GM19193 (cell line): ENCODE results near the gene SOX13.

ENCODE experiments used
- POLR2A ChIP-seq: IDR thresholded peaks from 4 replicates; pipeline ENCODE4 v1.6.1; 2011; ENCODE audit not compliant: insufficient read depth, insufficient read length; ENCODE audit errors: extremely low read depth

The SOX13 gene

DNA sequence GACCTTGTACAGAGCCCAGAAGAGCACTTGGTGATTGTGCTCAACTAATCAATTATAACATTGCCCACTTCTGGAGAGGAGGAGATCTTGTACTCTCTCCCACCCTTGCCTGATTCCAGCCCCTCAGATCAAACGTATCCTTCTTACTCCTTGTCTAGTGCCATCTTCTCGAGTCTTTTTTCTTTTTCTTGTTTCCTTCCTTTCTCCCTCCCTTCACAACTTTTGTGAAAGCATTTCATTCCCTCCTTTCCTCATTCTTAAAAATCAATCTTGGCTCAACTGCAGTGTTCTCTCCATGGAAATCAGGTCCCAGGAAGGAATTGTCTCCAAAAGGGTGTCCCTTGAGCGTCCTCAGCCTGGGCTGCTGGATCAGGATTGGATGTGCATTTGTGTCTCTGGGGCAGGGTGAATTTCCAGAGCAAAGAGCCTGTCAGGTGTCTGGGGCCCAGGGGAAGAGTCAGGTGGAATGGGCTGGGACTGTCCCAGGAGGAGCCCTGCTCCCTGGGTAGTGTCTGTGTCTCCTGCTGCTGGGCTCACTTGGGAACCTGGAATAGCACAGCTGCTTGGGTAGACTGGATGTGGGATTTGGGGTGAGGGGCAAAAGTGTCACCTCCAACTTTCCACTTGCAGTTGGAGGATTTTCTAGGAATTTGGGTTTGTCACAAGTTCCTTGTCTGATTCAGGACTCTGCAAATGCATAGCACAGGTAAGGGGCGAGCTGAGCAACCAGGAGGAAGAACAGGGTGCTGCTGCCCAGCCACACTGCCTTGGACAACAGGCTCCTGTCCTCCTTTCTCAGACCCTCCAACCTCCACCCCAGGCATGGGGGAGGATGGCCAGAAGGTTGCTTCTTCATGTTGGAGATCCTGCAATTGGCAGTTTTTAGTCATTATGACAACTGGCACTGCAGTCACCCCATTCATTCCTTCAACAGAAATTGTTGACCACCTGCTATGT lies 3.3 kb downstream of the SOX13 start:
- no peak for TF ChIP-seq POLR2A

DNA sequence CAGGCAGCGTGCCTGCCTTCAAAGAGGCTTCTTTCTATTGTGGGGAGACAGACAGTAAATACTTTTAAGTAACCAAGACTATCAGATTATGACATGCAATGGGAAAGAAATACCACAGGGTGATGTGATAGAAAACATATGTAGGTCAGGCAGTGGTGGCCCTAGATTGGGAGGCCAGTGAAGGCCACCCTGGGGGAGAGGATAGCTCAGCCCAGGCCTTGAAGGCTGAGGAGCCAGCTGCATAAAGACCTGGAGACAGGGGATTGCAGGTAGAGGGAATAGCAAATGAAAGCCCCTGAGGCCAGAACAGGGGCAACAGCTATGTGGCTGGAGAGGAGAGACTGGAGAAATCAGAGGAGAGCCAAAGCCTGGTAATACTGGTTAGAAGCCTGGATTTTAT lies 4.0 kb downstream of the SOX13 start:
- TF ChIP-seq POLR2A: no peak

DNA sequence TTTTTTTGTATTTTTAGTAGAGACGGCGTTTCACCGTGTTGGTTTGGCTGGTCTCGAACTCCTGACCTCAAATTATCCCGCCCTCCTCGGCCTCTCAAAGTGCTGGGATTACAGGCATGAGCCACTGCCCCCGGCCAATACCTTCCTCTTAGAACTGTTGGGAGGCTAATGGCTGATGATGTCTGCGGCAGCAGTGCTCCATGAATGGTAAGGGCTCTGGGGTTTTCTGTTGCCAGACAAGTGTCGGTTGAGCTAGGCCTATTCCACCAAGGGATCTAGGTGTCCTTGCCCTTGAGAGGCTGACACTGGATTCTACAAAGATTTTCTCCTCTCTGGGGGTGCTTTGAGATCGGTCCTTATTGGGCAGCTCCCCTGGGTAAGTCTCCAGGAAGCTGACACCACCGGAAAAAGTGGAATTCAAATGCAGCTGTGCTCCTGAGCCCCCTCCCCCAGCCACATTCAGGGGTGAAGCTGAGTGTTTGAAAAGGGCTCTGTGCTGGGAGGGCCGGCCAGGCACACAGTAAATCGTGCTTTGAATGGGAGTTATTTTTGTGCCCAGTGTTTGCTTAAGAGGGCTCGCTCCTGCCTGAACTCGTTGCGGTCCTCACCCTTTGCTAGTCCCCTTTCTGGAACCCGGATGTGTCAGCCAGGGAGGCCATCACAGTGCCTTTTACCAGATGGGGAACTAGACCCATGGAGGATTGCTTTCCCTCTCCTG lies 5.2 kb downstream of the SOX13 start:
- no peak for TF ChIP-seq POLR2A

DNA sequence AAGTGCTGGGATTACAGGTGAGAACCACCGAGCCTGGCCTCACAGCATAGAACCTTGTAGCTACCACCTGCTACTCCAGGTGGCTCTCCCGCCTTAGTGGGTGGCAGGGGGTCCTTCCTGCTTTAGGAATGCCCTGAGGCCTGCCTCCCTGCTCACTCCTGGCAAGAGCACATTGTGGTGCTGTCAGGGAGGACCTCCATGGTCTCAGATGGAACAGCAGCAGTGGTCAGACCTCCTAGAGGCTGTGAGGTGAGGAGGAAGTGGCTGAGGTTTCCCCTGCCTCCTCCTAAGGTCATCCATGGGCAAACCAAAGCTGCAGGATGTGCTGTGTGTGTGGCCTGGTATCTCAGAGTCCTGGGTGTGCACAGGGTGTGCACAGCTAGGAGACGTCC lies 6.7 kb downstream of the SOX13 start:
- no peak for TF ChIP-seq POLR2A

DNA sequence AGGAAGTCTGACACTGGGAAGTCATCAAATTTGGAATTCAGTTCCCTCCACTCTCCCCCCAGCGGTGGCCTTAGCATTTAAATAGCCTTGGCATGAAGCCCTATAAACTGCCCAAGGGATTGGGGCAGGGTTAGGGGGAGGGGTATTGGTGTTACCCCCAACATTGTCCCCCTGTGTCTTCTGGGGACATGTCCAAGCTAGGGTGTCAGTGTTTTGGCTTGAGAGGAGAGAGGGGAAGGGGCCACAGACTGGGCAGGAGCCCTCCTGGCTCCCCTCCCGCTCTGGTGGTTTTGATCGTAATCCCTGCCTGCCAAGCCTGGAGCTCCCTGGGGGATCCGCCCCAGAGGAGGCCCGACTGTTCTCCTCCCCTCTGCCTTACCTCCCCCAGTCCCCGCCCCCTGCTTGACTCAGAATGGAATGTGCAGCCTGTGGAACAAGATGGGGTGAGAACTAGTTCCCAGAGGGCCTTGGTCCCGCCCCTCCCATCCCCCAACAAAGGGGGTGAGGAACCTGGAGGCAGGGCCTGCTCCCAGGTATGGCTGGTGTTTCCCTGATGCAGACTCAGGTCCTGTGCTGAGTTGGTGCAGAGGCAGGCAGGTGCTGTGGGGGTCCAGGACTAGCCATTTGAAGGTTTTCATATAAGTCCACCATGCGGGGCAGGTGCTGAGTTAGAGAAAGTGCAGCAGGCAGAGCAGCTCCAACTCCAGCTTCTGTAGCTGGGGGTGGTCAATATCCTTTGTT lies 7.4 kb downstream of the SOX13 start:
- TF ChIP-seq POLR2A: no peak

DNA sequence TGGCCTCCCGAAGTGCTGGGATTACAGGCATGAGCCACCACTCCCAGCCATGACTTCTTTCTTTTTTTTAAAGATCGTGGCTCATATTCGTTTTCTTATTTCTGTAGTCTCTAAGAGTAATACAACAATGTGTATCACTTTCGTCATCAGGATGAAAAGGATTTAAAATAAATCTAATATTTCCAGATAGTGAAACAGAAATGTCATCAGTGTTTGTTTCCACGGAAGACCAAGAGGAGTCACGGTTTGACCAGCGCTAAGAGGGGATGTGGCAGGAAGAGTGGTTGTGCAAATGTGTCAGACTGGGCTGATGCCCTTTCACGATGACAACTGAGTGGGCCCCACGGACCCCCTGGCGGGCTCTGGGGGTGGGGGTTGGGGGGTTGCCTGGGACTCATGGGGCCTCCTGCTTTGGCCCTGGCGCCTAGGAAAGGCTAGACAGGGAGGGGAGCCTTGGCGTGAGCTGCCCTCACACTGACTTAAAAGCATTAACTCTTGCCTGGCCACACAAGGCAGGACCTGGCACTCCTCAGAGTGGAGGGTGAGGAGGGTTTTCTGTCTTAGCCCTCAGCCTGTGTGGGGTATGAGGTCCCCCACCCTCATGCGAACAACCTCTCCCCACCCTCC lies 8.4 kb downstream of the SOX13 start:
- TF ChIP-seq POLR2A: no peak

DNA sequence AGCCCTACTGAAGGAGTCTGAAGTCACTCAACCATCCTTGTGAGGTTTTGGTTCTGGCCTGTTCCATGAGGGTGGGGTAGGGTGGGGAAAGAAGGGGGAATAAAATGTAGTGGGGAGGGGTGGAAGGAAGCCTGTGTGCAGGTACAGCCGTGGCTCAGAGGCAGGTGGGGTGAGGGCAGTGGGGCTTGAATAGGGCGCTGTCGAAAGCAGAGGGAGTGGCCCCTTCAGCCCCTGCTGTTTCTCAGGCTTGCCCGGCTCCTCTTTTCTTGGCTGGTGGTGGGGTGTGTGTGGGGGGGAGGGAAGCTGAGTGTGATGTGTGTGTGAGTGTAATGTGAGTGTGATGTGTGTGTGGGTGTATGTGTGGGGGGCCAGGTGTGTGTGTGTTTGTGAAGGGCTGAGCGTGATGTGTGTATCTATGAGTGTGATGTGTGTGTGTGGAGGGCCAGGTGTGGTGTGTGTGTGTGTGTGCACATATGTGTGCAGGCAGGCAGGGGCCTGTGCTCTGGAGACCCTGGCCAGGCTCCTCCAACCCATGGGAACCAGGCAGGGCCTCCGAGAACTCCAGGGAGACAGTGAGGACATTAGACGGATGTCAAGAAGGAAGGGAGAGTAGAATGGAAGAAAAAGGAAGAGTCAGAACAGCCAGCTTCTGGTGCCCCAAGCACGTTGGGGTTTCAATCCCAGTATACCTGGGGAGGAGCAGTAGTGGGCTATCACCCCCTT lies 9.0 kb downstream of the SOX13 start:
- no peak for TF ChIP-seq POLR2A

DNA sequence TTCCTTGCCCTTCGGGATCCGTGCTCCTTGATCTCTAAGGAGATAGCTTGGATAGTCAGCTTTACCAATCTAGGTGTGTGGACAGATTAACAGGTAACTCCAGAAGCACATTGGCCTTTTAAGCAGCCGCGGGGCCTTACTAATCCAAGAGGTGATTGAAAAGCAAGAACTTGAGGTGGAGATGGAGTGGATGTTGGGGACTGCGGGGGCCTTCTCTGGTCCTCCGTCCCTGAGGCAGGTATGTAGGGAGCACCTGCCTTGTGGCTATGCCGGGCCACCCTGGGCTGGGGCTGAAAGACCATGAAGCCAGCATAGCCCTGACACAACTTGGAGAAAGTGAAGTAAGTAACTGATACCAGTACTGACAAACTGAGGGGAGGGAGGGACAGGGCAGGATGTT lies 10.6 kb downstream of the SOX13 start:
- no peak for TF ChIP-seq POLR2A

DNA sequence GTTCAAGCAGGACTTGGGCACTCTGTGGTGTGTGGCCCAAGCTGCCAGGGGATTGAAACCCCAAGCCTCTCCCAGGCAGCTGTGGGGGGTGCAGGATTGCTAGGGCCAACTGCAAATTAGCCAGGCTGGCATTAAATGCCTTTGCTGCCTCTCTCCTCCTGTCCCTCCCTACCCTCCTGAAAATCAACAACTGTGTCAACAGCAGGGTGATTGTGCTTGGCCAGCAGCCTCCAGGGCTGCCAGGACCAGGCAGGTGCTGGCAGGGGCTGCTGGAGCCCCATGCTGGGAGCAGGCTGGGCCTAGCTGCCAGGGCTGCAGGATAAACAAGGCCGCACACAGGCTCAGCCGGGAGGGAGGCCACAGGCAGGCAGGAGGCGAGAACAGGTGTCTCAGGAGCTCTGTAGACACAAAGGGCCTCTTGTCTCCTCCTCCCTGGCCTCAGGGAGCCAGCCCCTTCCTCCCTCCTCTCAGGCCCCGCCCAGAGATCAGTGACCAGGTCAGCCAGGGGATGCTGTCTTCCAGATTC lies 11.4 kb downstream of the SOX13 start:
- TF ChIP-seq POLR2A: no peak

DNA sequence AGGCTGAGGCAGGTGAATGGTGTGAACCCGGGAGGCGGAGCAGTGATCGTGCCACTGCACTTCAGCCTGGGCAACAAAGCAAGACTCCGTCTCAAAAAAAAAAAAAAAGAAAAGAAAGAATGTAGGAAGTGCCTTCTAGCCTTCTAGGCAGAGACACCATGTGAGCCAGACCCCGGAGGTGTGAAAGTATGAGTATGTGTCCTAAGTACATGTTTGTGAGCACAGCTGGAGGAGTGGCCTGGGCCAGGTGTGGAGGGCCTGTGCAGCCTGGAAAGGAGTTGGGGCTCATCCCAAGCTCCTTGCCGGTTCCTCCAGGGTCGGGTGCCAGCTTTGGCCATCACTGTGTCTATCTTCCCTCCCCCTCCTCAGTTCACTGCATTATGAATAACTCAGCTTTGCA lies 13.0 kb downstream of the SOX13 start:
- no peak for TF ChIP-seq POLR2A

DNA sequence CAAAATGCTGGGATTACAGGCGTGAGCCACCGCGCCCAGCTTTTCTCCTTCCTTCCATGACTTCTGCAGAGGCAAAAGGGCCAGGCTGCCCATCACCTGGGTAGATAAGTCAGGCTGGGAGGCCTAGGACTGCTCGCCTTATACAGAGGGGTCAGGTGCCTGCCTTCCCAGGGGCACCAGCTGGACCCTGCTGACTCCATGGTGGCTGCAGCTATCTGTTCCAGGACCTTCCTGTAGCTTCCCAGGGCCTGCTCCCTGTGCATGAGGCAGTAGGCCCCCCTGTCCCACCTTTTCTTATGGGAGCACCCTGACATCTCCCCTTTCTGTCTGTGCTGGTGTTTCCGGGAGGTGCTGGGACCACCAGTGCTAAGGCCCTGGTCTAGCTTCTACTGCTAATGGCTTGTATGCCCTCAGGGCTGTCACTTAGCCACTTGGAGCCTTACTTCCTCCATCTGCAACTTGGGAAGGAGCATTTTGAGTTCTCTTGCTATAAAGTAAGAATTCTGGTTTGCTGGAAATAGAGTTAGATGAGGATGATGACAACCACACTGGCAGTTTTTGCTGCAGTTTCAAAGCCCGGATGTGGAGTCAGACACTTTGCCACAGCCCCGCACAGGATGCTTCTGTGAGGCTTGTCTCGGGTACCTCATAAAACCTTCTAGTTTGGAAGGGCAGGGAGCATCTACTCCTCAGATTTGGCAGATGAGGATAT lies 14.4 kb downstream of the SOX13 start:
- TF ChIP-seq POLR2A: no peak

DNA sequence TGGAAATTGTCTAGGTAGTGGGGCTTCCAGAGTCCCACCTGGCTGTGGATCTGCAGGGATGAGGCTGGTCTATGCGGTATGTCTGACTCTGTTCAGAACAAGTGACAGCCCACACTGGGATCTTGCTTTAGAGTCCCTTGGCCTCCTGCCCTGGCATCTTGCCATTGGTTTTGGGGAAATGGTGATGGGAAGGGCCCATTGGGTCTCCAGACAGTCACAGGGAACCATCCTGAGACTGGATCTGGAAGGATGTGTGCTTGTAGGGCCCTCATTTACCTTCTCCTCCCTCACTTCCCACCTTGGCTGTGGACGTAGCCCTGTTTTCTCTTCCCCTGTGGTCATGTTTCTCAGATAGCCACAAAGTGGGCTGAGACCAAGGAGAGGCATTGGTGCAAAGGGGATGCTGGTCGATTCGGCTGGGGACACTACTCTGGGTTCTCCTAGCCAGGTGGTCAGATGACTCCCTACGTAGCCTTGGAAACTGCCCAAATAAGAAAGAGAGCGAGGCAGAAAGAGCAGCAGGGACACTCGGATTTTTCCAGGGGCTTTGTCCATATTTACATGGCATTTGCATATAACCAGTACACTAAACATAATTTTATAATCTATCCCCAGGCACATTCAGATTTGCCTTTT lies 15.1 kb downstream of the SOX13 start:
- TF ChIP-seq POLR2A: no peak

DNA sequence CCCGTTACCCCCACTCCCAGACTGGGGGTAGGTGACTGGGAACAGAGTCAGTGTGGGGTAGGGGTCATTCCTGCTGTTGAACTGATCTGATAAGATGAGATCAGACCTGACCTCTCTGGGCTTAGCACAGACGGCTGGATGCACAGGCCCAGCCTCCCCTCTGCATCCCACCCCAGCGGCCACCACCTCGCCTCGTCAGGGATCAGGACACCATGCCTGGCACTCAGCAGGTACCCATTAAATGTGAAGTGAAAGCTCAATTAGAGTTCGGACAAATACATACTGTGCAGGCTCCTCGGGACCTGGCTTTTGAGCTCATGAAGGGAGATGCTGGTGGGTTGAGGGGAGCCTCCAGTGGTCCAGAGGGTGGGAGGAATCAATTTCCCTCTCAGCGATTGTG lies 15.7 kb downstream of the SOX13 start:
- no peak for TF ChIP-seq POLR2A
